GM03348 (cell line): Measurements from ENCODE around the gene CALCOCO2.

Experiments
- DNase-seq: peaks from one replicate; pipeline ENCODE4 v3.0.0; 2012; ENCODE audit warnings: low spot score

Gene CALCOCO2

DNA sequence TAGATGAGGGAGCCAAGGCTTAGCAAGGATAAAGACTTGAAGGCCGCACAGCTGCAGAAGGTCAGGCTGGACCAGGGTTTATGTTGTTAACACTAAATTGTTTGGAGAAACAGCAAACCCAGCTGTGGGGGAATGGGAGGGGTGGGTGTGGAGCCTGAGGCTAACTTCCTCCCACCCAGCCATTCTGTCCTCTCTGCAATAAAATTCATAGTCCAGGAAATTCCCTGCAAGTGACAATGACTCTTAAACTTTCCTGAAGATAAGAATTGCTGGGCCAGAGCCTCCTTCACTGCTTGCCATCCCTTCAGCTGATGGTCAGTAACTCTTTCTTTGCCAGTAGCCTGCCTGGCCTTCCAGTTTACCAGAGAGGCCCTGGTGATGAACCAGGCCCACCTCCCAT lies 42.4 kb downstream of the CALCOCO2 start:
- no peak for DNase-seq

- no peak for DNase-seq
Observed at GRCh38 chr17:48873696-48874443, 43.0 kb downstream of the CALCOCO2 start.

GRCh38 chr17:48878920-48879898 lies 48.4 kb downstream of the CALCOCO2 start:
- DNase-seq: peak; percentile 87

DNA sequence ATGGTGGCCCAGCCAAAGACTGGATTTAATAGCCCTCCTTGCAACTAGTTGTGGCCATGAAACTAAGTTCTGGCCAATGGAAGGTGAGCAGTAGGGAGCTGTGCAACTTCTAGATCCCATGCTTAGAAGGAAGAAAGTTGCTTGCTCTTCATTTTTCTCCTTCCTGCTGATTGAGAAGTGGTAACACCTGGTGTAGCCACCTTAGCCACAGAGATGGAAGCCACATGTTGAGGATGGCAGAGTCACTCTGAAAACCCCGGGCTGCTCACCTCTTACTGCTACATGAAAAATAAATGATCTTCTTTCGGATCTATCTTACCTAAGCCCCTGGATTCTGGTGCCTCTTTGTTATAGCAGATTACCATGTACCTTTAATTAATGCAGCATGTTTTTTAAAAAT lies 51.4 kb downstream of the CALCOCO2 start:
- no peak for DNase-seq

DNA sequence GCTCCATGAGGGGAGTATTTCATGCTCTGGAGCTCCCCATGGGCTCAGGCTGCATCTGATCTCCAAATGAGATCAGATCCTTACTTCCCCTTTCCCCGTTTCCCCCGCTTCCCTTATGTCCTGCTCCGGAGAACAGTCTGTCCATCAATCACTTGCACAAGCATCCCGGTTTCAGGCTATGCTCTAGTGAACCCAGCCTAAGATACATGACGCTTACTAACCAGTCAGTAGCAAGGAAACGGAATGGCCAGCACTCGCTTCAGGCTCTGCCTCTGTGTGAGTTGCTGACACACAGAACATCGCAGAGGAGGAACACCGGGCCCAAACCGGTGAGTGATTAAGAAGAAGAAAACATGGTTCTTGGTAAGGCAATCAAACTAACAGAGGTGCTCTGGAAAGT lies 52.3 kb downstream of the CALCOCO2 start:
- no peak for DNase-seq

GRCh38 chr17:48890086-48890485 lies 59.3 kb downstream of the CALCOCO2 start:
- DNase-seq: no peak

- DNase-seq: no peak
Observed at GRCh38 chr17:48892940-48893645, 62.3 kb downstream of the CALCOCO2 start.

DNA sequence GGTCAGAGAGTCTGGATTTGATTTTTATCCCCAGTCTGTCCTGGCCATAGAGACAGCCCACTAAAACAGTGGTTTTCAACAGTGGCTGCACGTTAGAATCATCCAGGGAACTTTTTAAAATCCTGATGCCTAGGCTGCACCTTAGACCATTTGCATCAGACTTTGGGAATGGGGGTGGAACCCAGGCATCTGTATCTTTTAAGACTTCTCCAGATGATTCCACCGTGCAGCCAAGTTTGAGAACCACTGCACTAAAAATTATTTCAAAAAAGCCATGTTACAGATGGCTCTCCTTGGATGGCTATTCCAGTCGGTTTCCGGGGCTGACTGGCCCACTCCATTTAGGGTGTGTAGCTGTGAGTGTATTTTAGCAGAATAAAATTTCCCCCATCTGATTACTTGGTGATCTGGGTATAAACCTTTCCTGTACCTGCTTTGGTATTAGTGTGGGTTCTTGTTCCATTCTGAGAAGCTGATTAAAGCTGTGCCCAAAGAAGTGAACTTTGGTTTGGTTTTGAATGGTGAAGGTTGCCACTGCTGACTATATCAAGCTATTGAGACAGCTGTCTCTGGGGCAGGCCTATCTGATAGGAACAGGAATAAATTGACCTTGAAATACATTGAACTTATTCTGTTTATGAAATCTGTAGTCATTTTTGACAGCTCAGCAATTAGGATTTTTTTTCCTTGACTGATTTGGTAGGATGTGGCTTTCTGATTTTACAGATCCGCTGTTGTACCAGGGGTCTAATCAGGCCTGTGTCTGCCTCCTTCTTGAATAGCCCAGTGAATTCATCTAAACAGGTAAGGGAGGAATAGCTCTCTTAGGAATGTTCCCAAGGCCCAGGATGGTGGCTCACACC lies 63.0 kb downstream of the CALCOCO2 start:
- DNase-seq: no peak

DNA sequence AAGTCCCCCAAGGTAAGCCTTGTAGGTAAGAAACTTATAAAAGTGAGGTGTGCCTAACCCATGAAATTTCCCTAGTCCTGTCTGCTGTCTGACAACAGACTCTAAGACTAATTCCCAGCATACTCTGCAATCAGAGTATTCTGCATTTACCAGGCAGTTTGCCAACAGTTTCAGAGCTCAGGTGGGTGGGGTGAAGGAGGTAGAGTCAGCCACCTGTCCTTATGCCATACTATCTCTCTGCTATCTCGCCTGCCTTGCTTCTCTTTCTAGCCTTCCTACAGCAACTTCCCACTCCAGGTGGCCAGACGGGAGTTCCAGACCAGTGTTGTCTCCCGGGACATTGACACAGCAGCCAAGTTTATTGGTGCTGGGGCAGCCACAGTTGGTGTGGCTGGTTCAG lies 64.1 kb downstream of the CALCOCO2 start:
- DNase-seq: no peak

- no peak for DNase-seq
Observed at GRCh38 chr17:48901241-48901640, 70.4 kb downstream of the CALCOCO2 start.

DNA sequence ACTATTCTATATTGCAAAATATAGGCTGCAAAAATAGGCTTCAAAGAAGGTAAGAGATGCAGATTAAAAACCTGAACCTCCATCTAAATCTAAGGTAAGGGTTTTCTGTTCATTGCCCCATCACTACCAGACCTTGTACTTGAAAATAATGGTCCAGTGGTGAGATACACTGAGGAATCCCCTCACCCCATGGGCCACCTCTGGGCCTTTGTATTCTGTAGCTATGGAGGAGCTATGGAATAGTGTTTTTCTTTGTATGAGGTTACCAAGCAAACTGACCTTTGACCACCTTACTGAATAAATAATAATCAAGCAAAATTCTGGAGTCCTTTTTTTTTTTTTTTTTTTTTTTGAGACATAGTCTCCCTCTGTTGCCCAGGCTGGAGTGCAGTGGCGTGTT lies 72.6 kb downstream of the CALCOCO2 start:
- no peak for DNase-seq

DNA sequence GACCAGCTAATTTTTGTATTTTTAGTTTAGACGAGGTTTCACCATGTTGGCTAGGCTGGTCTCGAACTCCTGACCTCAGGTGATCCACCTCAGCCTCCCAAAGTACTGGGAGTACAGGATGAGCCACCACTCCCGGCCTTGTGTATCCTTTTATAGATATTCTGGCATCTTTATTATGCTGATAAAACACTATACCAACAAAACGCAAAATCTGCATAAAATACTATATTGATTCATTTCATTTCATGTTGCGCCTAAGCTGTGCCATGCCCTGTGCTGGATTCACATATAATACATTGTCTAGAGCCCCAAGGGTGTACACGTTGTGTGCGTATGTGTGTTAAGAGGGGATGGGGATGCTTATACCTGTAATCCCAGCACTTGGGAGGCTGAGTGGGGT lies 73.6 kb downstream of the CALCOCO2 start:
- DNase-seq: no peak

DNA sequence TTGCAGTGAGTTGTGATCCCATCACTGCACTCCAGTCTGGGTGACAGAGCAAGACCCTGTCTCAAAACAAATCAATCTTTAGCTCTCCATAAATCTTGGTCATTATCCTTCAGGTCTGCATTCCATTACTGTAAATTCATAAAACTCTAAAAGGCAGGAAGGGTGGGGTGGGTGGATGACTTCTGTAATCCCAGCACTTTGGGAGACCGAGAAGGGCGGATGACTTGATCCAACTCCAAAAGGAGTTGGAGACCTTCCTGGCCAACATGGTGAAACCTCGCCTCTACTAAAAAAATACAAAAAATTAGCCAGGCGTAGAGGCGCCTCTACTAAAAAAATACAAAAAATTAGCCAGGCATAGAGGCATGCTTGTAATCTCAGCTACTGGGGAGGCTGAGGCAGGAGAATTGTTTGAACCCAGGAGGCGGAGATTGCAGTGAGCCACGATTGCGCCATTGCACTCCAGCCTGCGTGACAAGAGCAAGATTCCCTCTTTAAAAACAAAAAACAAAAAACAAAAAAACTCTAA lies 75.2 kb downstream of the CALCOCO2 start:
- DNase-seq: no peak

DNA sequence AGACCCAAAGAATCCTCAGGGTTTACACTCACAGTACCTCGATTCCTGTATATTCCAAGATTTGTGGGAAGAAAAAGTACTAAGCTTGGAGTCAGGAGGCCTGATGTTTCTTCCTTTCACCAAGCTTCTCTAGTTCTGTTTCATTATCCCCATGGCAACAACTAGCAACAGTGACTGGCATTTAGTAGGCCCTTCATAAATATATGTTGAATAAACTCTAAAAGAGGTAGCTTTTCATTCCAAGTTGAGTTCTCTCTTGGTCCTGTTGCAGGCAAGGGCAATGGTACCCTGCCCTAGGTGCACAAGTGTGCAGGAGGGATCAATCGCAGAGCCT lies 76.8 kb downstream of the CALCOCO2 start:
- peak; percentile 21 for DNase-seq

DNA sequence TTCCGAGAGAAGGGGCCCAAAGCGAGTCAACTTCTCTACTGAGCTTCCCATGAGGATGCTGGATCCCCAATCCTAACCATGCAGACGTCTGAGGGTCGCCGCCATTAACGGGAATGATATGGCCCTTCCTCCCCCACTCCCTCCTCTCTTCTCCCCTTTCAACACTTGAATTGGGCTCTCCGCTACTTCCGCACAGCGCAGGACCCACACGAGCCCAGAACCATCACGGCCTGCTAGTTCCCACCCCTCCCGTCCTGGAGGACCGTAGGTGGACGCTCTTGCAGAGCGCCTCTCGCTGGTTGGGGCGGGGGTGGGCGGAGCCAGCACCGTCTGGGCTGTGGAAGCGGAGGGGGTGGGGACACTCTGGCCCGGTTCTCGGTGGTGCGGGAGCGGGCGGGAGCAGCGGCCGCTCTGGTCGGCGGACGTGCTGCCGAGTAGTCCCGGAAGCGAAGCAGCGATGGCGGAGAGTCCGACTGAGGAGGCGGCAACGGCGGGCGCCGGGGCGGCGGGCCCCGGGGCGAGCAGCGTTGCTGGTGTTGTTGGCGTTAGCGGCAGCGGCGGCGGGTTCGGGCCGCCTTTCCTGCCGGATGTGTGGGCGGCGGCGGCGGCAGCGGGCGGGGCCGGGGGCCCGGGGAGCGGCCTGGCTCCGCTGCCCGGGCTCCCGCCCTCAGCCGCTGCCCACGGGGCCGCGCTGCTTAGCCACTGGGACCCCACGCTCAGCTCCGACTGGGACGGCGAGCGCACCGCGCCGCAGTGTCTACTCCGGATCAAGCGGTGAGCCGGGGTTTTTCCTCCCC lies 77.4 kb downstream of the CALCOCO2 start, which contains the start of gene UBE2Z:
Gene UBE2Z (plus strand): TSS at position 361 of the 797 bp plus-strand sequence. CDS start 97 bp downstream, at position 458.
- DNase-seq: peak; percentile 98

DNA sequence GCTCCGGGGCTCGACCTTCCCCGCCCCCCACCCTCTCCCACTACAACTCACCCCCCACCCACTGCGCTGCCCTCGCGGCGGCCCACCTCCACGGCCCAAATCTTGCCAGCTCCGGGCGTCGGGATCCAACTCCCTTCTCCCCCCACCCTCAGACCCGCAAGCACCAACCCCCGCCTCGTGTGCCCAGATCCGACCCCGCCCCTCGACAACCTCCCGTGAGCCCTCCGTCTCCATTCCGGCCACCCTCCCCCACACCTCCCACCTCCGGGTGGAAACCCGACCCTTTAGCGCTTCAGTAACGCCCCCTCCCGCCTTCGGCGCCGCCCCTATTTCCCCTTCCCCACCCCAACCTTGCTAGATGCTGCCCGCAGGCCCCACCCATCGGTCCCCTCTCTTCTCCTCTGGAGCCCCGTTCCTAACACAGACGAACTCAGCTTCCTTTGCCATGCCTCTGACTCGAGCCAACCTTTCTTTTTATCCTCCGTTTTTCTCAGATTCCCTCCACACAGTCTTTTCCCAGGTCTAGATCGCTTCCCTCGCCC lies 78.1 kb downstream of the CALCOCO2 start:
- DNase-seq: peak; percentile 90

DNA sequence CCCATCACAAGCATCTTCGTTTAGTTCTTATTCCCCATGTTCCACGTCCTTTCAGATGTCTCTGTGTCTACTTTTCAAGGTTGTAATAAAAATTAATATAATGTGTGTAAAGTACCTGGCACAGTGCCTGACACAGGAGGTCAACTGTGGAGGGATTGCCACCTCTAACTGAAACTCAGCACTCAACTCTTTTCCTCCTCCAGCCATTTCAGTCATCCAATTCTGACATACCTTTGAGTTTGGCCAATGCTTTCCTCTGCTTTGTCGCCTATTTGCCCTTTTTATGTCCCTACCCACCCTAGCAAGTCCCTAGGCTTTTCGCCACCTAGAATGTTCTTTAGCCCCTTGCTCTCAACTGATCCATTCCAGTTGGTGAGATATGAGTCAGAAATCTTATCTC lies 78.9 kb downstream of the CALCOCO2 start:
- no peak for DNase-seq

DNA sequence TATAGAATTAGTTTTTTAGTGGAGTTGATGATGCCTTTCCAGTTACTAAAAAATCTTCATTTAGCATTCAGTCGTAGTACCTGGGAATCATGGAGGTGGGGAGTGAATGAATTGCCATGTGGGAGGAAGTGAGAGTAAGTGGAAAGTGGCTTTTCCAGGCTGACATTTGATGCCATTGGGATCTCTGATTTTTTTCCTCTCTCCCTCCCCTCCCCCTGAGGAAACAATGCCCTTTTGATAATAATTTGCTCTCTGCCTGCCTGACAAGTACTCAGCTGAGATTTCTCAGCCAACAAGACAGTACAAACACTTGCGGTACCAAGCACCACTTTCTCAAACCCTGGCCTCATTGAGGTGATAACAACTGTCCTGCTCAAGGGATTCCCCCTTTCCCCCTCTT lies 79.5 kb downstream of the CALCOCO2 start:
- no peak for DNase-seq

DNA sequence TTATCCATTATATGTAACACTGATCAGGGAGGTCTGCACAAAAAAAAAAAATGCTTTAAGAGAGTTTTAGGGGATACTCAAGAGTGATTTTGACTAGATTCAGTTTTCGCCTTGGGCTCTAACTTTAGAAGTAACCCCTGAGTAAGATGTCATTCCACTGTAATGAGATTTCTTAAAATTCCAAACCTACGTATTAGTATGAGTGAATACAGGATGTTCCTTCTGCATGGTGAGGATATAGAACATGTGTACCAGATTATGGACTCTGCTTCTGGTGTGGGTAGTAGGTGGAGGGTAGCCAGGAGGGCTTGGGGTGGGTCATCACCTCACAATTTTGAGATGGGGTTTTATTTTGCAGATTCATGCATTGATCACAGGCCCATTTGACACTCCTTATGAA lies 81.6 kb downstream of the CALCOCO2 start:
- DNase-seq: no peak
